Activated CD8-positive, alpha-beta T cell treated with anti-CD3 and anti-CD28 coated beads for 36 hours (primary cell): Measurements from ENCODE around the gene HES3. TPM values are rescaled to one million over a fixed set of nuclear protein-coding genes. Genes with fewer than 3 reads are reported as not detected.
A peak's percentile ranks its signal among the peaks of the same experiment; 100 is the strongest.

ENCODE experiments used
- ATAC-seq: fragments of 200-7000 bp; cut with Tn5 transposase; one replicate; pipeline ENCODE4 v1.10.0; 2021; ENCODE audit warnings: mild to moderate bottlenecking, moderate library complexity
- CTCF ChIA-PET: fragments of 350-600 bp; sonication (Branson Sonifier 250); formaldehyde crosslinking; loops from one replicate; lab custom pipeline; 2021; ENCODE audit warnings: antibody characterized with exemption; lab: Charles Lee
- POLR2A ChIA-PET: fragments of 350-600 bp; sonication (Branson Sonifier 250); formaldehyde crosslinking; loops from one replicate; lab custom pipeline; 2021; ENCODE audit warnings: antibody characterized with exemption; lab: Charles Lee
- DNase-seq: peaks from one replicate; pipeline ENCODE4 v3.0.0-alpha.2; 2020
- H3K27ac Mint-ChIP-seq: one replicate; pipeline ENCODE4 v1.8.0; 2021; ENCODE audit warnings: mild to moderate bottlenecking, mixed read lengths
- H3K27me3 Mint-ChIP-seq: one replicate; pipeline ENCODE4 v1.8.0; 2021; ENCODE audit warnings: mixed read lengths
- H3K36me3 Mint-ChIP-seq: one replicate; pipeline ENCODE4 v1.8.0; 2021; ENCODE audit warnings: low read depth, mixed read lengths
- H3K4me1 Mint-ChIP-seq: one replicate; pipeline ENCODE4 v1.8.0; 2021; ENCODE audit warnings: low read depth, mixed read lengths
- H3K4me3 Mint-ChIP-seq: one replicate; pipeline ENCODE4 v1.8.0; 2021; ENCODE audit warnings: mild to moderate bottlenecking, moderate library complexity, mixed read lengths
- H3K9me3 Mint-ChIP-seq: one replicate; pipeline ENCODE4 v1.8.0; 2021; ENCODE audit warnings: mixed read lengths
- CTCF ChIP-seq: fragments of 200-600 bp; IDR thresholded peaks from one replicate; pipeline ENCODE4 v1.8.0; 2022; ENCODE audit warnings: antibody characterized with exemption, mild to moderate bottlenecking
- intact Hi-C: fragments of 100-400 bp; cut with micrococcal nuclease; formaldehyde crosslinking; loops from one replicate; pipeline ENCODE4 v1.10.0; 2022
- total RNA-seq, 2 experiments: library from RNA; stranded (reverse); gene quantifications; one replicate each; pipeline ENCODE4 v1.2.3, GENCODE V29; 2021

Gene HES3
- total RNA-seq, 2 experiments from 2014 or later: not detected

GRCh38 chr1:6200188-6200809 lies 43.7 kb upstream of the HES3 start:
- Mint-ChIP-seq H3K9me3 (no peaks in the 10 kb centered on the region), H3K36me3 (peaks cover 33% of the 10 kb centered on the region), H3K4me1 (peaks cover 47% of the 10 kb centered on the region), H3K4me3 (peak overlapping the region; percentile 94), H3K27me3 (peaks cover 2% of the 10 kb centered on the region), H3K27ac (peak overlapping the region; percentile 90)
- no peak for TF ChIP-seq CTCF
- DNase-seq: no peak
- intact Hi-C loops: no loop called here
- ChIA-PET POLR2A (interaction anchor here (1.0 to 4.0 kb wide), 4 partner anchors 11 to 39 kb away, joined by 3 to 32 read pairs (median 12); no protein-coding TSS in a partner anchor), CTCF (interaction anchor here (0.5 to 1.8 kb wide), 3 partner anchors 38 to 1568 kb away, joined by 4 to 6 read pairs (median 5); no protein-coding TSS in a partner anchor)
- ATAC-seq: no peak

- Mint-ChIP-seq H3K4me1 (peaks cover 36% of the 10 kb centered on the region), H3K4me3 (no peak overlapping the region), H3K27me3 (peaks cover 8% of the 10 kb centered on the region), H3K36me3 (peaks cover 17% of the 10 kb centered on the region), H3K9me3 (no peaks in the 10 kb centered on the region), H3K27ac (no peak overlapping the region)
- CTCF ChIA-PET: interaction anchor here (1.3 to 1.4 kb wide), 2 partner anchors 17 to 238 kb away, joined by 3 read pairs; no protein-coding TSS in a partner anchor
- TF ChIP-seq CTCF: no peak
- DNase-seq (no peak), ATAC-seq (no peak)
- intact Hi-C loops: no loop called here
- POLR2A ChIA-PET: interaction anchor here (1.7 kb wide), 1 partner anchor 17 kb away, joined by 5 read pairs; no protein-coding TSS in a partner anchor
These were observed 41.7 kb upstream of the HES3 start for GRCh38 chr1:6202256-6202655.

GRCh38 chr1:6205849-6206519 lies 38.0 kb upstream of the HES3 start, which contains the start of gene RNF207:
RNF207 (plus strand) TSS chr1:6206119; CDS start chr1:6206536, 417 bp downstream.
- TF ChIP-seq CTCF: no peak
- H3K27me3 Mint-ChIP-seq: peaks cover 21% of the 10 kb centered on the region
- ATAC-seq (peak; percentile 68), DNase-seq (peak; percentile 71)
- H3K9me3 Mint-ChIP-seq: no peaks in the 10 kb centered on the region
- ChIA-PET POLR2A (interaction anchor here (0.8 to 1.5 kb wide), 6 partner anchors 10 to 30 kb away, joined by 3 to 6 read pairs (median 4); no protein-coding TSS in a partner anchor), CTCF (interaction anchor here (1.0 to 3.2 kb wide), 9 partner anchors 8 to 40 kb away, joined by 3 to 18 read pairs (median 4); partner anchors contain the start of gene ICMT)
- peaks cover 17% of the 10 kb centered on the region for H3K4me1 Mint-ChIP-seq
- peak within 1 kb of the TSS; percentile 30 for H3K27ac Mint-ChIP-seq
- H3K36me3 Mint-ChIP-seq: no peaks in the 10 kb centered on the region
- intact Hi-C loops: loop anchor here (5.0 kb wide), 1 partner anchor 41 kb away; no protein-coding TSS in a partner anchor
- peak within 1 kb of the TSS; percentile 72 for H3K4me3 Mint-ChIP-seq

GRCh38 chr1:6206520-6206855 lies 37.5 kb upstream of the HES3 start:
- peaks cover 16% of the 10 kb centered on the region for H3K4me1 Mint-ChIP-seq
- no peaks in the 10 kb centered on the region for H3K9me3 Mint-ChIP-seq
- no peaks in the 10 kb centered on the region for H3K36me3 Mint-ChIP-seq
- TF ChIP-seq CTCF: no peak
- ChIA-PET CTCF (interaction anchor here (0.7 to 3.2 kb wide), 9 partner anchors 8 to 178 kb away, joined by 3 to 18 read pairs (median 4); partner anchors contain the start of gene ICMT), POLR2A (interaction anchor here (1.2 to 1.5 kb wide), 5 partner anchors 9 to 30 kb away, joined by 3 to 6 read pairs (median 4); no protein-coding TSS in a partner anchor)
- H3K27ac Mint-ChIP-seq: no peak overlapping the region
- peak overlapping the region; percentile 72 for H3K4me3 Mint-ChIP-seq
- no peak for DNase-seq
- peaks cover 21% of the 10 kb centered on the region for H3K27me3 Mint-ChIP-seq
- intact Hi-C loops: loop anchor here (5.0 kb wide), 1 partner anchor 41 kb away; no protein-coding TSS in a partner anchor
- ATAC-seq: no peak
